Neural progenitor cell (in vitro differentiated cells): ENCODE results near the gene SLAMF9.

Experiments used
- EZH2 ChIP-seq: fragments of 200-600 bp; sonication (generic); IDR thresholded peaks from 2 replicates; pipeline ENCODE4 v1.6.1; 2017; ENCODE audit warnings: antibody characterized with exemption, mild to moderate bottlenecking, moderate library complexity
- TF ChIP-seq, protein P1 (sequence below): fragments of 200-600 bp; sonication (generic); IDR thresholded peaks from 2 replicates; pipeline ENCODE4 v1.5.1; 2017; ENCODE audit warnings: antibody characterized with exemption, mild to moderate bottlenecking

- TF ChIP-seq, protein P1, sequence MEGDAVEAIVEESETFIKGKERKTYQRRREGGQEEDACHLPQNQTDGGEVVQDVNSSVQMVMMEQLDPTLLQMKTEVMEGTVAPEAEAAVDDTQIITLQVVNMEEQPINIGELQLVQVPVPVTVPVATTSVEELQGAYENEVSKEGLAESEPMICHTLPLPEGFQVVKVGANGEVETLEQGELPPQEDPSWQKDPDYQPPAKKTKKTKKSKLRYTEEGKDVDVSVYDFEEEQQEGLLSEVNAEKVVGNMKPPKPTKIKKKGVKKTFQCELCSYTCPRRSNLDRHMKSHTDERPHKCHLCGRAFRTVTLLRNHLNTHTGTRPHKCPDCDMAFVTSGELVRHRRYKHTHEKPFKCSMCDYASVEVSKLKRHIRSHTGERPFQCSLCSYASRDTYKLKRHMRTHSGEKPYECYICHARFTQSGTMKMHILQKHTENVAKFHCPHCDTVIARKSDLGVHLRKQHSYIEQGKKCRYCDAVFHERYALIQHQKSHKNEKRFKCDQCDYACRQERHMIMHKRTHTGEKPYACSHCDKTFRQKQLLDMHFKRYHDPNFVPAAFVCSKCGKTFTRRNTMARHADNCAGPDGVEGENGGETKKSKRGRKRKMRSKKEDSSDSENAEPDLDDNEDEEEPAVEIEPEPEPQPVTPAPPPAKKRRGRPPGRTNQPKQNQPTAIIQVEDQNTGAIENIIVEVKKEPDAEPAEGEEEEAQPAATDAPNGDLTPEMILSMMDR = no peak
- TF ChIP-seq EZH2 = no peak
Observed at GRCh38 chr1:159979257-159979656, 25.2 kb upstream of the SLAMF9 start.
